Stimulated activated effector memory CD8-positive, alpha-beta T cell treated with anti-CD3 and anti-CD28 coated beads, Interleukin-12 subunit alpha, Interleukin-12 subunit beta, amount 100 ng/mL, for 72 hours (primary cell): ENCODE data around the gene SLC6A6.

Experiments
- ATAC-seq: fragments of 150-1000 bp; cut with Tn5 transposase; 2 replicates; pipeline ENCODE4 v1.10.0; 2021
- DNase-seq, 2 donors: peaks; one replicate each; pipeline ENCODE4 v3.0.0; 2021 to 2022; ENCODE audit warnings: low spot score in 2 of 2
- H3K27ac Mint-ChIP-seq: one replicate; pipeline ENCODE4 v1.8.0; 2022; ENCODE audit warnings: mild to moderate bottlenecking, mixed read lengths
- H3K36me3 Mint-ChIP-seq: one replicate; pipeline ENCODE4 v1.8.0; 2022; ENCODE audit warnings: mild to moderate bottlenecking, mixed read lengths
- H3K4me1 Mint-ChIP-seq: one replicate; pipeline ENCODE4 v1.8.0; 2022; ENCODE audit warnings: mixed read lengths
- H3K4me3 Mint-ChIP-seq: one replicate; pipeline ENCODE4 v1.8.0; 2022; ENCODE audit warnings: mild to moderate bottlenecking, mixed read lengths
- H3K9me3 Mint-ChIP-seq: one replicate; pipeline ENCODE4 v1.8.0; 2022; ENCODE audit warnings: mixed read lengths

SLC6A6 gene

DNA sequence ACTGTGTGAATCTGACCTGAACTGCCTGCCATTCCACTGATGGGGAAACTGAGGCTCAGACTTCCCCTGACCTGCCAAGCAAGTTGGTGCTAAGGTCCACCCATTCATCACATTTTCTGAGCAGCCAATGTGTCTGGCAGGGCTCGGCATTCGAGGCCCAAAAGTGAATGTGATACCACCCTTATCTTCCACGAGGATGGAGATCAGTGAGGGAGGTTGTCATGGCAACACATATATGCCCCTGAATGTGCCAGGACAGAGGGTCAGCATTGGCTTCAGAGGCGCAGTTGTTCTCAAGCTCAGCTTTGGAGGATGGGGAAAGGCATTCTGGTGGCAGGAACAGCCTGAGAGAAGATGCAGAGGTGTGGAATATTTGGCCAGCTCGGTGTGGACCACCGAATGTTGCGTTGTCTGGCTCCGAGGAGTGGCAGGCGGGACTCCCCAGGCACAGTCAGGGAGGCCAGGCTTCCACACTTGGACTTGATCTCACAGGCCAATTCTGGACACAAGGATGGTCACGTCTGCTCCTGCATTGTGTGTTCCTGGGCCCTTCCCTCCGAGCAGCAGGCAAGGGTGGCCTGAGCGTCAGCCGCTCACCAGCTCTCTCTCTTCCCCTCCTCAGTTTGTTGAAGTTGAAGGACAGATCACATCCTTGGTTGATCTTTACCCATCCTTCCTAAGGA is 74.3 kb downstream of the SLC6A6 start:
- no peak overlapping the region for H3K4me3 Mint-ChIP-seq
- no peak for ATAC-seq
- no peaks in the 10 kb centered on the region for H3K9me3 Mint-ChIP-seq
- no peak for DNase-seq
- H3K36me3 Mint-ChIP-seq = peaks cover 82% of the 10 kb centered on the region
- peak overlapping the region; percentile 73 for H3K27ac Mint-ChIP-seq
- H3K4me1 Mint-ChIP-seq = peaks cover 8% of the 10 kb centered on the region

DNA sequence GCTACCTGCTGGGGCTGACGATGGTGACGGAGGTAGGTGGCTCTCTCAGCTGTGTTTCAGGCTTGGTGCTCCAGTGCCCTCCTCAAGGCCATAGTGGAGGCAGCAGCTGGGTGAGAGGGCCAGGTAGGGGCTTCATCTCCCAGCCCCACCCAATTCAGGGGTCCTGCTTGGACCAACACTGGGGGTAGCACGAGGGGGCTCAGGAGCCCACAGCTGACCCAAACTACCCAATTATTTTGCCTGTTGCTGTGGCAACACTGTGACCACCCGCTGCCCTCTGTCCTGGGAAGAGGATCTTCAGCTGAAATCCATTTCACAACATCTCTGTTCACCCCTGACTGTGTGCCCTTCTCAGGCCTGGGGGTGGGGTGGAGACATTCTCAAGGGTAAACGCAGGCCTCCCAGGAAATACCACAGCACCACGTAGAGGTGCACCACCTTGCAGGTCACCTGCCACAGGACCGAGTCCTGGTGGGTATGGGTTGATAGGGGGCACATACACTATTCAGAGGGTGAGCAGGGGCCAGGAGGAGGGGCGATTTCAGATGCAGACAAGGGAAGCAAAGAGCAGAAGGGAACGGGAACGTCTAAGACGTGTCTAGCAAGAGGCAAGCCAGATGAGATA is 75.0 kb downstream of the SLC6A6 start:
- Mint-ChIP-seq H3K36me3 (peaks cover 82% of the 10 kb centered on the region), H3K4me3 (no peak overlapping the region), H3K9me3 (no peaks in the 10 kb centered on the region), H3K27ac (peak overlapping the region; percentile 73), H3K4me1 (peaks cover 2% of the 10 kb centered on the region)
- ATAC-seq = no peak
- no peak for DNase-seq

DNA sequence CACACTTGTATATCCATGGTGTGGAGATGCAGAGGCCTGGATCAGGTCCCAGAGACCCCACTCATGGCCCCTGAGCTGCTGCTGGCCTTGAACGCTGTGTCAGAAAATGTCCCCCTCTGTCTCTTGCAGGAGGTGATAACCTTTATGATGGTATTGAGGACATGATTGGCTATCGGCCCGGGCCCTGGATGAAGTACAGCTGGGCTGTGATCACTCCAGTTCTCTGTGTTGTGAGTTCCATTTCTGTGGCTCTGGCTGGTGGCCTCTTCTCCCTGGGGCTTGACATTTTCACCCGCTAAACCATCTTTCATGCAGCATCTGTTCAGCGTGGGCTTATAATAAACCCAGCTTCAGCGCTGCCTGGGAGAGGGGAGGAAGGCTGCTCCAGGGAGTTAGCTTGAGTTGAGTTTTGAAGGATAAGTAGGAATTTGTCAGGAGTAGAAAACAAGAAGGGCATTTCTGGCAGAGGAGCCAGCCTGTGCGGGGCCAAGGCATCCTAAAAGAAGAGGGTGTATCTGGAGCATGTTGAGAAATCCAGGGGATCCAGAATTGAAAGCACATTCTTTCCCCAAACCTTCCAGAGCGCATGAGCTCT is 76.6 kb downstream of the SLC6A6 start:
- H3K36me3 Mint-ChIP-seq = peaks cover 81% of the 10 kb centered on the region
- no peak overlapping the region for H3K4me3 Mint-ChIP-seq
- DNase-seq (no peak), ATAC-seq (no peak)
- H3K27ac Mint-ChIP-seq = no peak overlapping the region
- no peaks in the 10 kb centered on the region for H3K4me1 Mint-ChIP-seq
- no peaks in the 10 kb centered on the region for H3K9me3 Mint-ChIP-seq

DNA sequence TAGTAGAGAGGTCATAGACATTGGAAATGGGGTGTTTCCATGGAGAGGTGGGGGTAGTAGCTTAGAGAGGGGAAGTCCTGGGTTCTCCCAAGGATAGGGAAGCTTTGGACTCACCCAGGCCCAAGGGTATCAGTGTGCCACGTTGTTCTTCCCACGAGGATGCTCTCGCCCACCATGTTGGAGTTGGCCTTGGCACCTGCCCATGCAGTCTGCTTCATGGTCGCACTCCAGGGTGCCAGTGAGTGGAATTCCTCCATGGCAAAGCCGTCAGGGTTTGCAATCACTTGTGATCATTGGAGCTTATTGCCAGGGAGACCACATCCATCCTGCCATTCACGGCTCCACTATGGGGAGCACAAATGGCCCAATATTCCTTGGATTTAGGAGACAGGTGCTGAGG is 77.2 kb downstream of the SLC6A6 start:
- Mint-ChIP-seq H3K9me3 (no peaks in the 10 kb centered on the region), H3K36me3 (peaks cover 81% of the 10 kb centered on the region), H3K4me1 (no peaks in the 10 kb centered on the region), H3K27ac (no peak overlapping the region), H3K4me3 (no peak overlapping the region)
- ATAC-seq = no peak
- no peak for DNase-seq

DNA sequence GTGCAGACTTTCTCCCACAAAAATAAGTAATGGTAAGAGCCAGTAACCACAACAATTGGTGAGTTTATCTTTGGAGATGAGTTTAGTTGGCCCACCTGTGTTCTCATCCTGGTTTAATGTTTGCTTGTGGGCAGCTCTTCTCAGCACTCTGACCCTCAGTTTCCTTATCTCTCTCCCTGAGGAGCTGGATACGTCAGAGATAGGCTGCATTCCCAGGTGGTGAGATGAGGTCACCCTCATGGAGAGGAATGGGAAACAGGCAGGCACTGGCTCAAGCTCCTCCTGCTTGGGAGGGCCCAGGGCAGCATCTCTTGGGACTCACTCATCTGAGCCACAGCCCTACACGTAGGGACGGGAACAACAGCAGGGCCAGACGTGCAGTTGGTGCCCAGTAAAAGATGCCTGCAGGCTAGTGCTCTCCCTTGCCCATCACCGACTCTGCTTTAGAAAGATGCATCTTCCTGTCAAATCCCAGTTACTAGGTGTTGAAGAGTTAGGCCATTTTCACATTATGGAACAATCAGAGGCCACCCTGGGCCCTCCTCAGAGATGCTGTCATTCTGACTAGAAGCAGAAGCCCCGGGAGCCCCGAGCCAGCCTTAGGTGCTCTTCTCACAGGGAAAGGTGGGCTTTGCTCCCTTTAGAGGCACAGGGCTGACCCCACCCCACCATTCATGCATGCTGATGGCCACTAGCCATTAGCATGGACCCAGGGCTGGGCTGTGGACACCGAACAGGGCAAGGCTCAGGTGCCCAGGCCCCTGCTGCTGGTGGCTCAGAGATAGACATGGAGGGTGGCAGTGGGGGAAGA is 78.0 kb downstream of the SLC6A6 start:
- Mint-ChIP-seq H3K4me3 (no peak overlapping the region), H3K4me1 (peaks cover 4% of the 10 kb centered on the region), H3K36me3 (peaks cover 85% of the 10 kb centered on the region), H3K27ac (no peak overlapping the region), H3K9me3 (no peaks in the 10 kb centered on the region)
- ATAC-seq (no peak), DNase-seq (no peak)

DNA sequence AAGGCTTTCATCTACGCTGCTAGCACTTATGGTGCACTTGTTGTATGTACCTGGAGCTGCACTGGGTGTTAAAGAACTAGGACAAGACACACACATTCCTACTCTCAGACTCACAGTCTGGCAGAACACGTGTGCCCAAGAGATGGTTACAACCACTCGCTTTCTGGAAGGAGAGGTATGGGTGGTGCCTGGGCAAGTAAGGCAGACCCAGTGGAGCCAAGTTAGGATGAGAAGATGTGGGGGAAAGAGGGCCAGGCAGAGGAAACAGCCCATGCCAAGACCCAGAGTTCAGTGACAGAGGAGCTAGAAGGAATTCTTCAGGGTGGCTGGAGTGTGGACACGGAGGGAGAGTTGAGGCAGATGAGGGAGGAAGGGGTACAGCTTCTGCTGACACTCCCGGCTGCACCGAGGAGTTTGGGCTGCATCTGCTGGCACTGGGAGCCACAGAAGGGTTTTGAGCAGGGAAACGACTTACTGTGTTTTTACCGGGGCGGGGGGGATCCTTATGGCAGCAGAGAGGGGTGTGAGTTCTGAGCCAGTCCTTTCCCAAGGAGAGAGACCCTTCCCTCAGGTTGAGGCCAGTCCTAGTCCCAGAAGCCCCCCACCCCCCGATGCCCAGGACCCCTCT is 78.7 kb downstream of the SLC6A6 start:
- no peaks in the 10 kb centered on the region for H3K9me3 Mint-ChIP-seq
- ATAC-seq (no peak), DNase-seq (no peak)
- no peak overlapping the region for H3K4me3 Mint-ChIP-seq
- H3K4me1 Mint-ChIP-seq = peaks cover 11% of the 10 kb centered on the region
- H3K27ac Mint-ChIP-seq = no peak overlapping the region
- peaks cover 85% of the 10 kb centered on the region for H3K36me3 Mint-ChIP-seq

DNA sequence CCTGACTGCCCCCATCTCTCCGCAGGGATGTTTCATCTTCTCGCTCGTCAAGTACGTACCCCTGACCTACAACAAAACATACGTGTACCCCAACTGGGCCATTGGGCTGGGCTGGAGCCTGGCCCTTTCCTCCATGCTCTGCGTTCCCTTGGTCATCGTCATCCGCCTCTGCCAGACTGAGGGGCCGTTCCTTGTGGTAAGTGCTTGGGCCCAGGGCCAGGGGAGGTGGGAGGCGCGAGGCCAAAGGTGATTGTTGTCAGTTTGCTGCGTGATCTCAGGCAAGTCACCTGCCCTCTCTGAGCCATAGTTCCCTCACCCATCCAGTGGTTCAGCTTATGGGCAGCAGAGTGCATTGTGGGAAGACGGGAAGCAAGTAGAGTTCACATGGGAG is 79.2 kb downstream of the SLC6A6 start:
- DNase-seq (no peak), ATAC-seq (no peak)
- H3K4me1 Mint-ChIP-seq = peaks cover 13% of the 10 kb centered on the region
- peaks cover 90% of the 10 kb centered on the region for H3K36me3 Mint-ChIP-seq
- no peaks in the 10 kb centered on the region for H3K9me3 Mint-ChIP-seq
- peak overlapping the region; percentile 33 for H3K27ac Mint-ChIP-seq
- no peak overlapping the region for H3K4me3 Mint-ChIP-seq

DNA sequence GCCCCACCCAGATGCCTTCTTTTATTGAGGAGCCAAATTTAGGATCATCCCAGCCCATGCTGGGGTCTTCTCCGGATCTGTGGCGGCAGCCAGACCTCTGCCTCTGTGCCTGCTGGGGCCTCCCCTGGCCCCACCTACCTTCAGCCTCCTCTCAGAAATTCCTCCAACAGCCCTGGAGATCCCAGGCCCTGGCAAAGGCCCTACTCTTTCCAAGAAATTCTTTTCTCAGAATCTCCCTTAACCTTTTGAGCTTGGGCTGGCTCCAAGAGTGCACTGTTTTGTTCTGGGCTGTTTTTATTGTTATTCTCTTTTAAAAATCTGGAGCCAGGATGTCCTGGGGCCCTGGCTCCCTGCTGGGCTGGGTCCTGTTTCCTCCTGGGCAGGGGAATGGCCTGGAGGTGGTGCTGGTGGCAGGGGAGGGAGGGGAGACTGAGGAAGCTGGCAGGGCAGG is 79.9 kb downstream of the SLC6A6 start:
- H3K36me3 Mint-ChIP-seq = peaks cover 90% of the 10 kb centered on the region
- H3K4me1 Mint-ChIP-seq = peaks cover 13% of the 10 kb centered on the region
- no peaks in the 10 kb centered on the region for H3K9me3 Mint-ChIP-seq
- ATAC-seq = no peak
- H3K27ac Mint-ChIP-seq = peak overlapping the region; percentile 33
- no peak for DNase-seq
- H3K4me3 Mint-ChIP-seq = no peak overlapping the region

DNA sequence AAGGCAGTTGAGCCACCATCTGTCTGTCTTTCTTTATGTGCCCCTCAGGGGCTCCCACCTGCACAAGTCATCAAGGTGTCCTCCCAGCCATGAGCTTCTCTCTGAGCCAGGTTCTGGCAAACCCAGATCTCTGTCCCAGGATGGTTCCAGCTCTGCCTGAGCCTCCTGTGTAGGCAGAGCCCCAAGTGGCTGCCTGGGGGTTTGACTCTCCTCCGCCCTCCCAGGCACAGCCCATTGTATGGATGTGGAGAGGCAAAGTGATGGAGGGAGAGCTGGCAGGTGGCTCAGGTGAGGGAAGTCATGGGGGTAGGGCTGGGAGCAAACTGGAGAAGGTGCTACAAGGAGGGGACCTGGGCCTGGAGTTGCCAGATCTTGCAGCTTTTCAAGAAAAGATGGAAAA is 80.9 kb downstream of the SLC6A6 start:
- H3K27ac Mint-ChIP-seq = peak overlapping the region; percentile 19
- peaks cover 85% of the 10 kb centered on the region for H3K36me3 Mint-ChIP-seq
- DNase-seq (no peak), ATAC-seq (no peak)
- peaks cover 13% of the 10 kb centered on the region for H3K4me1 Mint-ChIP-seq
- H3K4me3 Mint-ChIP-seq = no peak overlapping the region
- no peaks in the 10 kb centered on the region for H3K9me3 Mint-ChIP-seq

DNA sequence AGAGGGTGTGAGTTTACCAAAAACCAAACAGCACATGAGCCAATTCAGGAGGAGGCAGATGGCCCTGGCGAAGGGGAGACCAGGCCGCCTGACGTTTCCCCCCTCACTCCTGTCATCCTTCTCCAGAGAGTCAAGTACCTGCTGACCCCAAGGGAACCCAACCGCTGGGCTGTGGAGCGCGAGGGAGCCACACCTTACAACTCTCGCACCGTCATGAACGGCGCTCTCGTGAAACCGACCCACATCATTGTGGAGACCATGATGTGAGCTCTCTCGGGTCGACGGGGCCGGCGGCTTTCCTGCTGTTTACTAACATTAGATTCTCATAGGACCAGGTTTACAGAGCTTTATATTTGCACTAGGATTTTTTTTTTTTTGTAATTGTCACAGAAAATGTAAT is 82.3 kb downstream of the SLC6A6 start:
- H3K4me1 Mint-ChIP-seq = peaks cover 13% of the 10 kb centered on the region
- H3K4me3 Mint-ChIP-seq = no peak overlapping the region
- H3K27ac Mint-ChIP-seq = peak overlapping the region; percentile 19

DNA sequence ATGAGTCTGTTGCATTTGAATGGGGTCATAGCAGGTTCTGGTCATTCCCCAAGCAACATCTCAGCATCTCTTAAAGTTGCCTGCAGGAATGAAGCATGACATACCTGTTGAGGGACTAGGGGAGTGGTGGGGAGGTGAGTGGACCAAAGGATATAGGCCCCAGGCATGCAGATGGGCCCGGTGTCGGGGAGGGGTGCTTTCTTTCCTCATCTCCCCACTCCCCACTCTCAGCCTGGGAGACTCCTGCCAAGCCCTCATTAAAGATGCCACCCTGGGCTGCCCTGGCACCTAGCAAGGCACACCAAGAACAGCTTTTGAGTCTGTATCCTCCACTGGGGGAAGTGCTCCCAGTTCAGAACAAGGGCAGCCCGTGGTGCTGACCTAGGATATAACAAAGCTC is 83.6 kb downstream of the SLC6A6 start:
- DNase-seq (no peak), ATAC-seq (no peak)
- Mint-ChIP-seq H3K9me3 (no peaks in the 10 kb centered on the region), H3K4me1 (peaks cover 19% of the 10 kb centered on the region), H3K27ac (peak overlapping the region; percentile 81), H3K4me3 (no peak overlapping the region), H3K36me3 (peaks cover 80% of the 10 kb centered on the region)

More for the DNA sequence above, 82.3 kb downstream of the SLC6A6 start:
- no peak for DNase-seq
- Mint-ChIP-seq H3K36me3 (peaks cover 78% of the 10 kb centered on the region), H3K9me3 (no peaks in the 10 kb centered on the region)
- ATAC-seq = no peak

DNA sequence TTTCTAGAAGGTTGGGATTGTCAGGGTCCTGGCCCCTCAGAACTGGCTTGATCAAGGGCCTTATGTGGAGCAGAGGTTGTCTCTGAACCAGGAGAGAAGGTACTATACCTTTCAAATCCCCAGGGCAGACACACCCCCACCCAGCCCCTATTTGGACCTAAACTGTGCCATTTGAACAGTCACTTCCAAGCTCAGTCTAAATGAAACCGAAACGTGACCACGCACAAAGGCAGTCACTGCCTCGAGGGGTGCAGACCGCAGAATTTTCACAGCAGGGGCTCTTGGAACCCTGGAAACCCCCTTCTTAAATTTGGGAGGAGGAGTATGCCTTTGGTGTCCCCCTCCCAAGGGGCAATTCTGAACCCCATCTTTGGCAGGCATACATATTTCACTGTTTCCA is 84.1 kb downstream of the SLC6A6 start:
- ATAC-seq = no peak
- no peak for DNase-seq
- peaks cover 19% of the 10 kb centered on the region for H3K4me1 Mint-ChIP-seq
- H3K27ac Mint-ChIP-seq = peak overlapping the region; percentile 81
- no peak overlapping the region for H3K4me3 Mint-ChIP-seq
- H3K36me3 Mint-ChIP-seq = peaks cover 75% of the 10 kb centered on the region
- H3K9me3 Mint-ChIP-seq = no peaks in the 10 kb centered on the region

DNA sequence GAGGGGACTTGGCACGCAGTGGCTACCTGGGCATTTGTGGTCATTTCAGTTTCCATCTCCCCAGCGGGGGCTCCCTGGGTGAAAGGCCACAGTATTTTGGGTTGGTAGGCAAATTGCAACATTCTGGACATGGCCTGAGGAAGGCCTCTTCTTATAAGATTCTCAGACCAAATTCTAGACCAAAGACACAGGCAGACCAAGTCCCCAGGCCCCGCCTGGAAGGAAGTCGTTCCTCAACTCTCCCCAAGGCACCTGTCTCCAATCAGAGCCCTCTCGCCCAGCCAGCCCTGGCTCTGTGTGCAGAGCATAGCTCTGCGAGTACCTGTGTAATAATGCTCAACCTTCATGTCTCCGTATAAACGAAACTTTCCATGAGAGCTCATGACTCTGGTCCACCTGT is 84.7 kb downstream of the SLC6A6 start:
- no peak for ATAC-seq
- peak overlapping the region; percentile 81 for H3K27ac Mint-ChIP-seq
- peaks cover 69% of the 10 kb centered on the region for H3K36me3 Mint-ChIP-seq

DNA sequence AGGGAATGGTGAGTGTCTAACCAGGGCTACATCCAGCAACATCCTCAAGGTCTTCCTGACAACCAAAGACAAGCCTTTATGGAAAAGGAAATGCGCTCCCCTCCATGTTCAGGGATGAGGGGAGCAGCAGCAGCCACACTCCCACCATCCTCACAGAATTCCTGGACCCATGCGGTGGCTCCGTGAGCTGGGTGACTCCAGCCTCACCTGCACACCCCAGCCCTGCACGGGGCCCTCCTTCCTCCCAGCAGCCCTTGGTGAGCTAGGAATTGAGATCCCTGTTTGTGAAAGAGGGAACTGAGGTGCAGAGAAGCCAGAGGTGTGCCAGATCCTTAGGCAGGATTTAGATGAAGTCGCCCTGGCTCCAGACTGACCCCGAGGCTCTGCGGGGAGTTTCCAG is 85.4 kb downstream of the SLC6A6 start:
- DNase-seq (no peak), ATAC-seq (no peak)
- H3K4me3 Mint-ChIP-seq = no peak overlapping the region
- H3K36me3 Mint-ChIP-seq = peaks cover 62% of the 10 kb centered on the region
- no peaks in the 10 kb centered on the region for H3K9me3 Mint-ChIP-seq
- peaks cover 19% of the 10 kb centered on the region for H3K4me1 Mint-ChIP-seq
- H3K27ac Mint-ChIP-seq = peak overlapping the region; percentile 81

More for the DNA sequence above, 84.7 kb downstream of the SLC6A6 start:
- no peak for DNase-seq
- H3K4me1 Mint-ChIP-seq = peaks cover 19% of the 10 kb centered on the region
- H3K9me3 Mint-ChIP-seq = no peaks in the 10 kb centered on the region
- no peak overlapping the region for H3K4me3 Mint-ChIP-seq
